IMR-90 (cell line): ENCODE measurements around the gene CRIP1. TPM values are rescaled to one million over a fixed set of nuclear protein-coding genes. Genes with fewer than 3 reads are reported as not detected.
A peak's percentile ranks its signal among the peaks of the same experiment; 100 is the strongest.

Source experiments
- ATAC-seq: fragments of 200-7000 bp; cut with Tn5 transposase; 2 replicates; pipeline ENCODE4 v1.9.1; 2020; ENCODE audit warnings: low read depth, mild to moderate bottlenecking, moderate library complexity
- BruUV-seq: library from RNA; stranded (reverse); fragments of 400-500 nt; replicated peaks from 2 replicates; lab custom pipeline; 2021; lab: Mats Ljungman, UMichigan
- CTCF ChIA-PET: fragments of 300-600 bp; formaldehyde crosslinking; extraction: SDS; loops from one replicate; lab custom pipeline; 2021; ENCODE audit warnings: antibody characterized with exemption; lab: Yijun Ruan, JAX
- POLR2A ChIA-PET: fragments of 300-600 bp; sonication (Branson Sonifier 250); formaldehyde crosslinking; loops from one replicate; lab custom pipeline; 2022; ENCODE audit warnings: antibody characterized with exemption; ENCODE audit not compliant: unreplicated experiment; lab: Charles Lee
- DNase-seq: peaks from one replicate; pipeline ENCODE4 v3.0.0; 2013
- H2AFZ ChIP-seq: replicated peaks from 2 replicates; pipeline ENCODE3; 2013; ENCODE audit warnings: low read length, mild to moderate bottlenecking; ENCODE audit not compliant: poor library complexity
- H2AK5ac ChIP-seq: 2 replicates; pipeline ENCODE4 v1.6.1; 2013; ENCODE audit warnings: low read depth, low read length, inconsistent platforms
- H2AK9ac ChIP-seq: replicated peaks from 2 replicates; pipeline ENCODE3; 2013; ENCODE audit warnings: mild to moderate bottlenecking, low read depth, low read length, moderate library complexity; ENCODE audit not compliant: poor library complexity
- H2BK120ac ChIP-seq: 2 replicates; pipeline ENCODE4 v1.6.1; 2013; ENCODE audit warnings: low read depth, low read length, inconsistent platforms
- H2BK15ac ChIP-seq: 3 replicates; pipeline ENCODE4 v1.6.1; 2013; ENCODE audit warnings: low read depth, low read length, inconsistent platforms
- H2BK20ac ChIP-seq: 2 replicates; pipeline ENCODE4 v1.6.1; 2013; ENCODE audit warnings: low read depth, mild to moderate bottlenecking, inconsistent platforms, low read length, moderate library complexity
- H2BK5ac ChIP-seq: 2 replicates; pipeline ENCODE4 v1.6.1; 2013; ENCODE audit warnings: mild to moderate bottlenecking, low read depth, low read length, inconsistent platforms; ENCODE audit not compliant: poor library complexity, severe bottlenecking
- H3K14ac ChIP-seq: replicated peaks from 2 replicates; pipeline ENCODE4 v1.6.1; 2013; ENCODE audit warnings: low read depth, low read length, inconsistent platforms
- H3K18ac ChIP-seq: 2 replicates; pipeline ENCODE4 v1.6.1; 2013; ENCODE audit warnings: low read depth, low read length, control low read depth
- H3K23ac ChIP-seq: 2 replicates; pipeline ENCODE4 v1.6.1; 2013; ENCODE audit warnings: low read depth, low read length, inconsistent platforms
- H3K27ac ChIP-seq: 2 replicates; pipeline ENCODE4 v1.5.1; 2013; ENCODE audit warnings: mild to moderate bottlenecking, control low read depth, low read length; ENCODE audit not compliant: insufficient read depth
- H3K27me3 ChIP-seq: 2 replicates; pipeline ENCODE4 v1.6.1; 2013; ENCODE audit warnings: low read length; ENCODE audit not compliant: control insufficient read depth, insufficient read depth
- H3K36me3 ChIP-seq: 2 replicates; pipeline ENCODE4 v1.6.1; 2013; ENCODE audit warnings: low read length, mixed read lengths; ENCODE audit not compliant: control insufficient read depth, insufficient read depth
- H3K4ac ChIP-seq: 2 replicates; pipeline ENCODE4 v1.6.1; 2013; ENCODE audit warnings: low read depth, low read length, inconsistent platforms
- H3K4me1 ChIP-seq: 2 replicates; pipeline ENCODE4 v1.6.1; 2013; ENCODE audit warnings: low read length, mixed read lengths; ENCODE audit not compliant: control insufficient read depth, insufficient read depth
- H3K4me2 ChIP-seq: 2 replicates; pipeline ENCODE4 v1.6.1; 2013; ENCODE audit warnings: low read depth, mild to moderate bottlenecking, control low read depth, low read length, moderate library complexity
- H3K4me3 ChIP-seq: 2 replicates; pipeline ENCODE4 v1.5.1; 2013; ENCODE audit warnings: low read depth, mild to moderate bottlenecking, control low read depth, low read length, moderate library complexity; ENCODE audit not compliant: insufficient read depth
- H3K56ac ChIP-seq: 2 replicates; pipeline ENCODE4 v1.6.1; 2013; ENCODE audit warnings: low read length, inconsistent platforms; ENCODE audit not compliant: insufficient read depth; ENCODE audit errors: extremely low read depth
- H3K79me1 ChIP-seq, 2 experiments: 2 replicates each; pipeline ENCODE4 v1.6.1; 2013; ENCODE audit warnings: low read length in 2 of 2, inconsistent platforms in 1 of 2, low read depth in 1 of 2
- H3K9ac ChIP-seq: 2 replicates; pipeline ENCODE4 v1.6.1; 2013; ENCODE audit warnings: low read depth, low read length, control low read depth
- H3K9me1 ChIP-seq: 2 replicates; pipeline ENCODE4 v1.6.1; 2013; ENCODE audit warnings: low read length, inconsistent platforms; ENCODE audit not compliant: insufficient read depth
- H3K9me3 ChIP-seq: 2 replicates; pipeline ENCODE4 v1.6.1; 2013; ENCODE audit warnings: low read length; ENCODE audit not compliant: control insufficient read depth, insufficient read depth
- H4K20me1 ChIP-seq: 2 replicates; pipeline ENCODE4 v1.6.1; 2013; ENCODE audit warnings: low read length, inconsistent platforms; ENCODE audit not compliant: insufficient read depth
- H4K5ac ChIP-seq: 2 replicates; pipeline ENCODE4 v1.6.1; 2013; ENCODE audit warnings: mild to moderate bottlenecking, low read depth, low read length, control low read depth
- H4K8ac ChIP-seq, 2 experiments: 2 replicates each; pipeline ENCODE4 v1.6.1; 2013; ENCODE audit warnings: low read depth in 2 of 2, low read length in 2 of 2, control low read depth in 1 of 2, inconsistent platforms in 1 of 2
- H4K91ac ChIP-seq: 2 replicates; pipeline ENCODE4 v1.6.1; 2013; ENCODE audit warnings: low read depth, low read length, inconsistent platforms; ENCODE audit not compliant: insufficient read depth
- BHLHE40 ChIP-seq: fragments of 150-350 bp; IDR thresholded peaks from 2 replicates; pipeline ENCODE4 v1.6.1; 2016; ENCODE audit warnings: mild to moderate bottlenecking, low read depth, low read length
- CHD1 ChIP-seq: IDR thresholded peaks from 2 replicates; pipeline ENCODE4 v1.6.1; 2012; ENCODE audit warnings: low read depth, low read length, improper control_type of control experiment
- CTCF ChIP-seq: conservative IDR thresholded peaks from 2 replicates; pipeline ENCODE4 v1.5.1; 2012; ENCODE audit warnings: mild to moderate bottlenecking, low read depth, low read length, improper control_type of control experiment
- ELK1 ChIP-seq: fragments of 150-350 bp; IDR thresholded peaks from 2 replicates; pipeline ENCODE4 v1.6.1; 2016; ENCODE audit warnings: low read depth, mild to moderate bottlenecking, low read length, moderate library complexity, borderline replicate concordance
- MAZ ChIP-seq: IDR thresholded peaks from 2 replicates; pipeline ENCODE4 v1.6.1; 2012; ENCODE audit warnings: low read depth, mild to moderate bottlenecking, low read length, improper control_type of control experiment, moderate library complexity, borderline replicate concordance
- MXI1 ChIP-seq: IDR thresholded peaks from 2 replicates; pipeline ENCODE4 v1.6.1; 2012; ENCODE audit warnings: low read depth, mild to moderate bottlenecking, low read length, moderate library complexity, borderline replicate concordance
- NFE2L2 ChIP-seq: fragments of 150-350 bp; IDR thresholded peaks from 2 replicates; pipeline ENCODE4 v1.6.1; 2016; ENCODE audit warnings: low read depth, mild to moderate bottlenecking, low read length
- POLR2A ChIP-seq: IDR thresholded peaks from 2 replicates; pipeline ENCODE4 v1.6.1; 2012; ENCODE audit warnings: mild to moderate bottlenecking, low read depth, low read length
- RAD21 ChIP-seq: IDR thresholded peaks from 2 replicates; pipeline ENCODE4 v1.6.1; 2012; ENCODE audit warnings: low read length, improper control_type of control experiment
- RFX5 ChIP-seq: IDR thresholded peaks from 2 replicates; pipeline ENCODE4 v1.8.0; 2012; ENCODE audit warnings: low read depth, mild to moderate bottlenecking, low read length, moderate library complexity
- WGBS, 2 experiments: methylation state at CpG; one replicate each; pipeline versions ENCODE4 v1.1.5 to v1.1.7; 2013; ENCODE audit warnings: missing lambda C conversion rate in 2 of 2; ENCODE audit not compliant: insufficient read length in 1 of 2; ENCODE audit errors: extremely low coverage in 2 of 2; 5-methylcytosine and 5-hydroxymethylcytosine counted together
- dilution Hi-C: fragments of 300-500 bp; cut with HindIII; formaldehyde crosslinking; loops from one replicate; pipeline ENCODE4 v1.14.3; 2018; ENCODE audit warnings: low sequenced_read_pairs; ENCODE audit not compliant: unreplicated experiment
- in situ Hi-C: fragments of 300-500 bp; cut with MboI; formaldehyde crosslinking; loops from 3 replicates; pipeline ENCODE4 v1.14.3; 2019; ENCODE audit warnings: low sequenced_read_pairs, inconsistent platforms, mixed read lengths
- intact Hi-C: fragments of 100-400 bp; cut with micrococcal nuclease; formaldehyde crosslinking; loops from 2 replicates; pipeline ENCODE4 v1.10.0; 2022
- polyA plus RNA-seq, 3 experiments: library from polyadenylated mRNA; depleted of rRNA; stranded (reverse); fragments of >200 nt; gene quantifications; 2 replicates each; pipeline ENCODE4 v1.2.3, GENCODE V29; 2012; ENCODE audit warnings: low replicate concordance in 1 of 3
- total RNA-seq: library from RNA; depleted of rRNA; stranded (reverse); fragments of >200 nt; gene quantifications from 2 replicates; pipeline ENCODE4 v1.2.3, GENCODE V29; 2012
- TF ChIP-seq, protein P1 (sequence below): fragments of 150-350 bp; IDR thresholded peaks from 2 replicates; pipeline ENCODE4 v1.6.1; 2017; ENCODE audit warnings: mild to moderate bottlenecking, antibody characterized with exemption, low read length, low read depth

CRIP1 gene
- total and polyA plus RNA-seq, 2 of the 4 experiments (the other 2 are of a cell fraction): 0.21 TPM; not detected in 1

GRCh38 chr14:105490267-105490571, 3.5 kb downstream of the CRIP1 start:
- in situ Hi-C loops: no loop called here
- peaks cover 2% of the 10 kb centered on the region; the same call in 1 of the 2 replicates for H3K4me1 ChIP-seq
- no peak overlapping the region for H4K5ac ChIP-seq
- H2BK5ac ChIP-seq: peak overlapping the region; percentile 13
- ATAC-seq (peak; percentile 1), DNase-seq (no peak)
- H4K20me1 ChIP-seq: 0 out of 2 replicates have a peak, but pooled peaks cover 6% of the 10 kb centered on the region
- no peak overlapping the region for H3K56ac ChIP-seq
- no peaks in the 10 kb centered on the region for H3K36me3 ChIP-seq
- H2BK20ac ChIP-seq: no peak overlapping the region
- no peak overlapping the region for H2AK5ac ChIP-seq
- H3K9me3 ChIP-seq: no peaks in the 10 kb centered on the region
- no peak overlapping the region for H2BK120ac ChIP-seq
- peak overlapping the region; percentile 7; the same call in 1 of the 2 replicates for H3K4ac ChIP-seq
- POLR2A ChIA-PET: interaction anchor here (0.6 kb wide), 1 partner anchor 22 kb away, joined by 3 read pairs; no protein-coding TSS in a partner anchor
- no TSS peak for BruUV-seq
- no peak overlapping the region for H2BK15ac ChIP-seq
- no peak overlapping the region for H4K91ac ChIP-seq
- peak overlapping the region; percentile 94 for H2AK9ac ChIP-seq
- no peak overlapping the region for H3K23ac ChIP-seq
- peak overlapping the region; percentile 35; the same call in 1 of the 2 replicates for H3K27ac ChIP-seq
- H3K18ac ChIP-seq: no peak overlapping the region
- H3K4me3 ChIP-seq: peak overlapping the region; percentile 61
- no peak overlapping the region for H3K14ac ChIP-seq
- peak overlapping the region; percentile 95 for H2AFZ ChIP-seq
- peaks cover 6% of the 10 kb centered on the region; the same call in 1 of the 2 replicates for H3K9me1 ChIP-seq
- CTCF ChIA-PET: interaction anchor here (0.7 to 2.5 kb wide), 5 partner anchors 9 to 120 kb away, joined by 3 to 32 read pairs (median 4); no protein-coding TSS in a partner anchor
- dilution Hi-C loops: no loop called here
- H4K8ac ChIP-seq: peak overlapping the region in 1 of 2 experiments; percentile 36; a peak in 1 of 4 replicates
- peaks cover 0 to 5% of the 10 kb centered on the region in 2 experiments; a peak in 1 of 4 replicates for H3K79me1 ChIP-seq
- H3K4me2 ChIP-seq: peak overlapping the region; percentile 69
- TF ChIP-seq CHD1 (no peak), CTCF (no peak), BHLHE40 (no peak), NFE2L2 (no peak), MAZ (no peak), POLR2A (no peak), RFX5 (no peak), MXI1 (no peak), ELK1 (no peak), RAD21 (no peak)
- TF ChIP-seq, protein P1, sequence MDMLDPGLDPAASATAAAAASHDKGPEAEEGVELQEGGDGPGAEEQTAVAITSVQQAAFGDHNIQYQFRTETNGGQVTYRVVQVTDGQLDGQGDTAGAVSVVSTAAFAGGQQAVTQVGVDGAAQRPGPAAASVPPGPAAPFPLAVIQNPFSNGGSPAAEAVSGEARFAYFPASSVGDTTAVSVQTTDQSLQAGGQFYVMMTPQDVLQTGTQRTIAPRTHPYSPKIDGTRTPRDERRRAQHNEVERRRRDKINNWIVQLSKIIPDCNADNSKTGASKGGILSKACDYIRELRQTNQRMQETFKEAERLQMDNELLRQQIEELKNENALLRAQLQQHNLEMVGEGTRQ: no peak
- H3K27me3 ChIP-seq: peaks cover 25% of the 10 kb centered on the region; the same call in 1 of the 2 replicates
- intact Hi-C loops: loop anchor here (1.0 to 5.0 kb wide), 3 partner anchors 8 to 42 kb away; partner anchors contain the start of gene TMEM121
- WGBS, 2 experiments: no CpG with 5 or more reads among the region's 33 CpGs
- peak overlapping the region; percentile 37; the same call in 1 of the 2 replicates for H3K9ac ChIP-seq
